ENCODE measurements around the gene ARCN1.

DNA sequence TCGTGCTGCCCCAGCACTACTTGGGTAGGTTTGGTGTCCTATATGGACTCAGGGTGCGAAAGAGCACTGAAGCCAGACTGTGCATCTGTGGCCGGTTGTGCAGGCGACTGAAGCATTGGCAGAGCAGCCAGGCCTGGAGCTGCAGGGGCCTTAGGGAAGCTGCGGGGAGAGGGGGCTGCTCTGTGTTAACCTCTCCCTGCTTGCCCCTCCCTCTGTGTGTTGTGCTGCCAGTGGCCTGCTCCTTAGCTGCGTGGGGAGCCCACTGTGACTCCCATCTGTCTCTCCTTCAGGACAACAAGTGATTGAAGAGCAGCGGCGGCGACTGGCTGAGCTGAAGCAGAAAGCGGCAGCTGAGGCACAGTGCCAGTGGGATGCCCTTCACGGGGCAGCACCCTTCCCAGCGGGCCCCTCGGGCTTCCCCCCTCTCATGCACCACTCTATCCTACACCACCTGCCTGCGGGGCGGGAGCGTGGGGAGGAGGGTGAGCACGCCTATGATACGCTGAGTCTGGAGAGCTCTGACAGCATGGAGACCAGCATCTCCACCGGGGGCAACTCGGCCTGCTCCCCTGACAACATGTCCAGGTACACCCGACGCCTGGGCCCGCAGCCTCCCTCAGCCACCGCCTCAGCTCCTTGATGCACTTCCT is 73.0 kb downstream of the ARCN1 start:
- TF ChIP-seq, protein P1, sequence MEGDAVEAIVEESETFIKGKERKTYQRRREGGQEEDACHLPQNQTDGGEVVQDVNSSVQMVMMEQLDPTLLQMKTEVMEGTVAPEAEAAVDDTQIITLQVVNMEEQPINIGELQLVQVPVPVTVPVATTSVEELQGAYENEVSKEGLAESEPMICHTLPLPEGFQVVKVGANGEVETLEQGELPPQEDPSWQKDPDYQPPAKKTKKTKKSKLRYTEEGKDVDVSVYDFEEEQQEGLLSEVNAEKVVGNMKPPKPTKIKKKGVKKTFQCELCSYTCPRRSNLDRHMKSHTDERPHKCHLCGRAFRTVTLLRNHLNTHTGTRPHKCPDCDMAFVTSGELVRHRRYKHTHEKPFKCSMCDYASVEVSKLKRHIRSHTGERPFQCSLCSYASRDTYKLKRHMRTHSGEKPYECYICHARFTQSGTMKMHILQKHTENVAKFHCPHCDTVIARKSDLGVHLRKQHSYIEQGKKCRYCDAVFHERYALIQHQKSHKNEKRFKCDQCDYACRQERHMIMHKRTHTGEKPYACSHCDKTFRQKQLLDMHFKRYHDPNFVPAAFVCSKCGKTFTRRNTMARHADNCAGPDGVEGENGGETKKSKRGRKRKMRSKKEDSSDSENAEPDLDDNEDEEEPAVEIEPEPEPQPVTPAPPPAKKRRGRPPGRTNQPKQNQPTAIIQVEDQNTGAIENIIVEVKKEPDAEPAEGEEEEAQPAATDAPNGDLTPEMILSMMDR (IDR thresholded peaks at IDR 0.05) = no peak
- no peak for TF ChIP-seq POLR2A (IDR thresholded peaks at IDR 0.05)
